ENCODE results near the gene UBL5.
A peak's percentile ranks its signal among the peaks of the same experiment; 100 is the strongest.
"Not testable (repeated sequence)": the region's sequence is repeated elsewhere in the genome, so short reads cannot be mapped to it uniquely, and the experiment has no call there.

The UBL5 gene

GRCh38 chr19:9827289-9828238 lies at the start of gene UBL5:
UBL5 (plus strand) TSS chr19:9827918; CDS start chr19:9828338, 420 bp downstream.
- peak; percentile 80 to 87 for DNase-seq

- DNase-seq: no peak
Observed at GRCh38 chr19:9782338-9782737, 45.4 kb upstream of the UBL5 start.

GRCh38 chr19:9784163-9784496 lies 43.6 kb upstream of the UBL5 start:
- not testable (repeated sequence) for DNase-seq

- DNase-seq: peak; percentile 97
Observed at GRCh38 chr19:9785367-9786331, 42.1 kb upstream of the UBL5 start.

- DNase-seq: no peak
Observed at GRCh38 chr19:9786342-9786741, 41.4 kb upstream of the UBL5 start.

- no peak for DNase-seq
Observed at GRCh38 chr19:9786819-9787218, 40.9 kb upstream of the UBL5 start.

- not testable (repeated sequence) for DNase-seq
Observed at GRCh38 chr19:9788604-9789003, 39.1 kb upstream of the UBL5 start.

GRCh38 chr19:9789066-9789465 lies 38.7 kb upstream of the UBL5 start:
- DNase-seq: no peak

GRCh38 chr19:9789579-9789978 lies 38.1 kb upstream of the UBL5 start:
- DNase-seq: not testable (repeated sequence)

- DNase-seq: not testable (repeated sequence)
Observed at GRCh38 chr19:9791073-9791367, 36.7 kb upstream of the UBL5 start.

- peak; percentile 92 to 96 for DNase-seq
Observed at GRCh38 chr19:9791552-9792205, 36.0 kb upstream of the UBL5 start.

- DNase-seq: peak; percentile 92 to 96
Observed at GRCh38 chr19:9792206-9793070, 35.3 kb upstream of the UBL5 start.

GRCh38 chr19:9793071-9793591 lies 34.6 kb upstream of the UBL5 start:
- peak; percentile 50 to 70 for DNase-seq

- DNase-seq: peak; percentile 67 to 85
Observed at GRCh38 chr19:9796113-9796773, 31.5 kb upstream of the UBL5 start.

GRCh38 chr19:9797871-9798270 lies 29.8 kb upstream of the UBL5 start:
- DNase-seq: no peak

GRCh38 chr19:9799162-9799561 lies 28.6 kb upstream of the UBL5 start:
- no peak for DNase-seq

GRCh38 chr19:9801976-9802375 lies 25.7 kb upstream of the UBL5 start:
- no peak for DNase-seq

GRCh38 chr19:9806803-9807202 lies 20.9 kb upstream of the UBL5 start:
- DNase-seq: no peak

- no peak for DNase-seq
Observed at GRCh38 chr19:9808855-9809824, 18.6 kb upstream of the UBL5 start.

- DNase-seq: no peak
Observed at GRCh38 chr19:9811139-9811538, 16.6 kb upstream of the UBL5 start.

Data from stimulated activated CD4-positive, alpha-beta T cell treated with anti-CD3 and anti-CD28 coated beads, Interleukin-4, amount 100 ng/mL, for 4 hours (primary cell).